CD4-positive, alpha-beta memory T cell (primary cell): ENCODE results near the gene DBR1. TPM values are rescaled to one million over a fixed set of nuclear protein-coding genes. Genes with fewer than 3 reads are reported as not detected.

Experiments used
- CTCF ChIA-PET: fragments of 350-600 bp; sonication (Branson Sonifier 250); formaldehyde crosslinking; loops from one replicate; lab custom pipeline; 2021; ENCODE audit warnings: inconsistent platforms; ENCODE audit not compliant: partially characterized antibody; lab: Charles Lee
- POLR2A ChIA-PET: fragments of 350-600 bp; sonication (Branson Sonifier 250); formaldehyde crosslinking; loops from one replicate; lab custom pipeline; 2021; ENCODE audit not compliant: partially characterized antibody; lab: Charles Lee
- DNase-seq, 5 donors: peaks; one replicate each; pipeline versions ENCODE4 v3.0.0 to v3.0.0-alpha.2; 2020 to 2022; ENCODE audit warnings: mixed read lengths in 1 of 5
- H3K27ac ChIP-seq: one replicate; pipeline ENCODE4 v1.7.0; 2013; ENCODE audit warnings: low read depth, low read length
- H3K27me3 ChIP-seq: 2 replicates; pipeline ENCODE4 v1.7.0; 2013; ENCODE audit warnings: mild to moderate bottlenecking, low read length, moderate library complexity; ENCODE audit not compliant: insufficient read depth
- H3K36me3 ChIP-seq: 2 replicates; pipeline ENCODE4 v1.7.0; 2013; ENCODE audit warnings: mild to moderate bottlenecking, low read length, moderate library complexity; ENCODE audit not compliant: insufficient read depth
- H3K4me1 ChIP-seq: 2 replicates; pipeline ENCODE4 v1.7.0; 2013; ENCODE audit warnings: mild to moderate bottlenecking, low read length, moderate library complexity; ENCODE audit not compliant: insufficient read depth
- H3K4me3 ChIP-seq, 2 donors: one replicate each; pipeline ENCODE4 v1.7.0; 2013; ENCODE audit warnings: low read length in 2 of 2, mild to moderate bottlenecking in 1 of 2
- H3K9me3 ChIP-seq, 2 donors: one replicate each; pipeline ENCODE4 v1.7.0; 2013; ENCODE audit warnings: low read length in 2 of 2, control low read depth in 1 of 2; ENCODE audit not compliant: control insufficient read depth in 1 of 2
- H3K27ac Mint-ChIP-seq, 7 donors: one replicate each; pipeline ENCODE4 v1.8.0; 2020 to 2021; ENCODE audit warnings: mixed read lengths in 7 of 7, mild to moderate bottlenecking in 6 of 7, inconsistent platforms in 3 of 7, moderate library complexity in 3 of 7
- H3K27me3 Mint-ChIP-seq, 2 donors: one replicate each; pipeline ENCODE4 v1.8.0; 2020 to 2021; ENCODE audit warnings: mixed read lengths in 2 of 2
- H3K36me3 Mint-ChIP-seq, 2 donors: one replicate each; pipeline ENCODE4 v1.8.0; 2020 to 2021; ENCODE audit warnings: mixed read lengths in 2 of 2, inconsistent platforms in 1 of 2, mild to moderate bottlenecking in 1 of 2
- H3K4me1 Mint-ChIP-seq, 4 donors: one replicate each; pipeline ENCODE4 v1.8.0; 2020 to 2021; ENCODE audit warnings: mixed read lengths in 4 of 4, mild to moderate bottlenecking in 1 of 4
- H3K4me3 Mint-ChIP-seq, 8 donors: one replicate each; pipeline ENCODE4 v1.8.0; 2020 to 2021; ENCODE audit warnings: mixed read lengths in 8 of 8, mild to moderate bottlenecking in 7 of 8, moderate library complexity in 6 of 8, inconsistent platforms in 3 of 8
- H3K9me3 Mint-ChIP-seq, 8 donors: one replicate each; pipeline ENCODE4 v1.8.0; 2020 to 2021; ENCODE audit warnings: mixed read lengths in 8 of 8, mild to moderate bottlenecking in 5 of 8, inconsistent platforms in 3 of 8, moderate library complexity in 1 of 8
- intact Hi-C: fragments of 100-400 bp; cut with micrococcal nuclease; formaldehyde crosslinking; loops from one replicate; pipeline ENCODE4 v1.15.1; 2023
- polyA plus RNA-seq, 2 donors: library from polyadenylated mRNA; unstranded; fragments of 300-500 nt; fragmentation: Illumina TruSeq; gene quantifications; one replicate each; pipeline ENCODE4 v1.2.3, GENCODE V29; 2021
- total RNA-seq, 2 experiments: library from RNA; stranded (reverse); gene quantifications; one replicate each; pipeline ENCODE4 v1.2.3, GENCODE V29; 2021

Gene DBR1
- total and polyA plus RNA-seq, 4 experiments from 2014 or later = 14.8 to 36.2 (median 25.3) TPM

DNA sequence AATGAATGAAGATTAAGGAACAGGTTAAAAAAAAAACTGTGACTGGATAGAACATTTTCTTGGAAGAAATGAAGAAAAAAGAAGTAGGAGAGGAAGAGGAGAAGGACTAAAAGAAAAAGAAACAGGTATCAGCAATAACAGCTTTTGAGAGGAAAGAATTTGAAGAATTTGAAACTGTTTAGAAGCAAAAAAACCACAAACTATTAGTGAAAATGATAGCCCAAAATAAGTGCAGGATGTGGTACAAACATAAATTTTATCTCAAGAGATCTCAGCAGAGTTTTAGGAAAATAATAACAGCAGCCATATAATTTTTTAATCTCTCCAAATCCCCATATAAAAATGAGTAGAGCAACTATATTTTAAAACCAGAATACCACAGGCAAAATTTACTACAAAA lies 33.8 kb downstream of the DBR1 start:
- Mint-ChIP-seq H3K4me1 (no peaks in the 10 kb centered on the region), H3K4me3 (no peak overlapping the region), H3K27ac (no peak overlapping the region), H3K9me3 (no peaks in the 10 kb centered on the region), H3K36me3 (peaks cover 0 to 3% of the 10 kb centered on the region in 2 donors), H3K27me3 (peaks cover 5 to 12% of the 10 kb centered on the region in 2 donors)
- Histone ChIP-seq H3K9me3 (no peaks in the 10 kb centered on the region), H3K27me3 (peaks cover 4% of the 10 kb centered on the region), H3K4me3 (no peak overlapping the region), H3K36me3 (no peaks in the 10 kb centered on the region), H3K4me1 (no peaks in the 10 kb centered on the region), H3K27ac (no peak overlapping the region)
- ChIA-PET POLR2A (interaction anchor here (0.6 kb wide), 1 partner anchor 64 kb away, joined by 3 read pairs; no protein-coding TSS in a partner anchor), CTCF (no interaction called here)
- intact Hi-C loops = no loop called here
- DNase-seq = no peak

GRCh38 chr3:138139691-138140090 lies 35.0 kb downstream of the DBR1 start:
- H3K27me3 Mint-ChIP-seq = peaks cover 5 to 14% of the 10 kb centered on the region in 2 donors
- no peaks in the 10 kb centered on the region for H3K4me1 Mint-ChIP-seq
- ChIA-PET CTCF (no interaction called here), POLR2A (no interaction called here)
- no peak overlapping the region for H3K4me3 Mint-ChIP-seq
- DNase-seq = no peak
- no peak overlapping the region for H3K4me3 ChIP-seq
- H3K9me3 Mint-ChIP-seq = no peaks in the 10 kb centered on the region
- H3K4me1 ChIP-seq = no peaks in the 10 kb centered on the region
- no peaks in the 10 kb centered on the region for H3K27me3 ChIP-seq
- intact Hi-C loops = no loop called here
- no peak overlapping the region for H3K27ac Mint-ChIP-seq
- H3K36me3 Mint-ChIP-seq = peaks cover 0 to 3% of the 10 kb centered on the region in 2 donors
- no peaks in the 10 kb centered on the region for H3K9me3 ChIP-seq
- H3K27ac ChIP-seq = no peak overlapping the region
- no peaks in the 10 kb centered on the region for H3K36me3 ChIP-seq

- Histone ChIP-seq H3K4me3 (no peak overlapping the region), H3K36me3 (no peaks in the 10 kb centered on the region), H3K27ac (no peak overlapping the region), H3K4me1 (no peaks in the 10 kb centered on the region), H3K27me3 (no peaks in the 10 kb centered on the region), H3K9me3 (no peaks in the 10 kb centered on the region)
- ChIA-PET POLR2A (no interaction called here), CTCF (no interaction called here)
- Mint-ChIP-seq H3K27me3 (peaks cover 3 to 14% of the 10 kb centered on the region in 2 donors), H3K27ac (no peak overlapping the region), H3K4me1 (no peaks in the 10 kb centered on the region), H3K9me3 (no peaks in the 10 kb centered on the region), H3K4me3 (no peak overlapping the region), H3K36me3 (peaks cover 0 to 3% of the 10 kb centered on the region in 2 donors)
- intact Hi-C loops = no loop called here
- DNase-seq = no peak
These were observed 36.9 kb downstream of the DBR1 start for GRCh38 chr3:138137861-138138260.

DNA sequence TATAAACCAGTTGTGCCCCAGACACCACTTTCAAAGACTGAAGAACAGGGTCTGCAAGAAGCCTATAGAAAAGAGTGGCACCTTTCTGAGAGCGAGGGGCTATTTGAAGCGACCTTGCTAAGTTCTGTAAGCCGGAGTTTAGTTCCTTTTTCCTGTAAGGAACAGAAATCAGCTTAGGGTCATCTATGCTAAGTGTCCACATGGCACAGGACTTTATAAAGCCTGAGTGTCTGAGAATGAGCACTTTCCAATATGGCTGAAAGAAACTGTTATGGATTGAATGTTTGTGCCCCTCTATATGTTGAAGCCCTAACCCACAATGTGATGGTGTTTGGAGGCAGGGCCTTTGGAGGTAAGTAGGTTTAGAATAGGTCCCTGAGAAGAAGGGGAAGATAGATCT lies 38.5 kb downstream of the DBR1 start:
- H3K27me3 ChIP-seq = no peaks in the 10 kb centered on the region
- H3K36me3 ChIP-seq = no peaks in the 10 kb centered on the region
- no peaks in the 10 kb centered on the region for H3K9me3 ChIP-seq
- Mint-ChIP-seq H3K27me3 (peaks cover 3 to 11% of the 10 kb centered on the region in 2 donors), H3K36me3 (peaks cover 0 to 3% of the 10 kb centered on the region in 2 donors), H3K27ac (no peak overlapping the region), H3K4me1 (no peaks in the 10 kb centered on the region), H3K9me3 (no peaks in the 10 kb centered on the region), H3K4me3 (no peak overlapping the region)
- H3K4me1 ChIP-seq = no peaks in the 10 kb centered on the region
- ChIA-PET CTCF (no interaction called here), POLR2A (no interaction called here)
- no peak for DNase-seq
- no peak overlapping the region for H3K4me3 ChIP-seq
- no peak overlapping the region for H3K27ac ChIP-seq
- intact Hi-C loops = no loop called here

GRCh38 chr3:138135833-138136194 lies 38.9 kb downstream of the DBR1 start:
- no peak overlapping the region for H3K4me3 Mint-ChIP-seq
- DNase-seq = no peak
- no peak overlapping the region for H3K27ac Mint-ChIP-seq
- peaks cover 3 to 10% of the 10 kb centered on the region in 2 donors for H3K27me3 Mint-ChIP-seq
- no peaks in the 10 kb centered on the region for H3K36me3 ChIP-seq
- H3K4me3 ChIP-seq = no peak overlapping the region
- ChIA-PET POLR2A (no interaction called here), CTCF (no interaction called here)
- no peaks in the 10 kb centered on the region for H3K27me3 ChIP-seq
- intact Hi-C loops = no loop called here
- no peaks in the 10 kb centered on the region for H3K9me3 Mint-ChIP-seq
- H3K9me3 ChIP-seq = no peaks in the 10 kb centered on the region
- H3K4me1 Mint-ChIP-seq = no peaks in the 10 kb centered on the region
- peaks cover 0 to 2% of the 10 kb centered on the region in 2 donors for H3K36me3 Mint-ChIP-seq
- H3K4me1 ChIP-seq = no peaks in the 10 kb centered on the region
- H3K27ac ChIP-seq = no peak overlapping the region

- Histone ChIP-seq H3K4me1 (no peaks in the 10 kb centered on the region), H3K4me3 (no peak overlapping the region), H3K27me3 (no peaks in the 10 kb centered on the region), H3K36me3 (no peaks in the 10 kb centered on the region), H3K9me3 (no peaks in the 10 kb centered on the region), H3K27ac (no peak overlapping the region)
- ChIA-PET POLR2A (no interaction called here), CTCF (interaction anchor here (0.7 kb wide), 1 partner anchor 17 kb away, joined by 3 read pairs; no protein-coding TSS in a partner anchor)
- H3K4me3 Mint-ChIP-seq = no peak overlapping the region
- no peaks in the 10 kb centered on the region for H3K4me1 Mint-ChIP-seq
- peaks cover 3 to 12% of the 10 kb centered on the region in 2 donors for H3K27me3 Mint-ChIP-seq
- intact Hi-C loops = no loop called here
- no peak for DNase-seq
- no peaks in the 10 kb centered on the region for H3K36me3 Mint-ChIP-seq
- no peak overlapping the region for H3K27ac Mint-ChIP-seq
- no peaks in the 10 kb centered on the region for H3K9me3 Mint-ChIP-seq
These were observed 39.4 kb downstream of the DBR1 start for GRCh38 chr3:138135146-138135832.

DNA sequence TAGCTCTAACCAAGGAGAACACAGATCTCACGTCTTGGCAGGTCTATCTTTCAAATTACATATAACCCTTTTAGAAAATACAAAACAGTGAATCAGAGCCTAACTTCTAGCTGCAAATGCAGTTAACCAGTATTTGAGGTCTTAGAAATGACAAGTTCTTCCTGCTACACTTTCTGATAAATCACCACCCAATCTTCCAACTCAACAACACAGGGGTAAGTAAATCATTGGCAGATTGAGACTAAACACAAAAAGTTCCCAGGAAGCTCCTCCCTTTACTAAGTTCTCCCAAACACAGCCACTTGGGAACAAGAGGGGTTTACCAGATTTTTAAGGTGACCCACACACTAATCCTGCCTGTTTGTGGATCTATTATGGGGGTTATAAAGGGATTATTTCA lies 42.5 kb downstream of the DBR1 start, which contains the start of gene A4GNT:
A4GNT (minus strand) TSS at position 152 of the 400 bp plus-strand sequence. CDS start 1,134 bp downstream, outside the sequence.
- CTCF ChIA-PET = no interaction called here
- no peaks in the 10 kb centered on the region for H3K36me3 Mint-ChIP-seq
- intact Hi-C loops = no loop called here

More for the DNA sequence above, 42.5 kb downstream of the DBR1 start, which contains the start of gene A4GNT:
- POLR2A ChIA-PET = no interaction called here
- H3K27me3 ChIP-seq = no peaks in the 10 kb centered on the region
- no peak within 1 kb of the TSS for H3K4me3 ChIP-seq
- Mint-ChIP-seq H3K4me1 (no peaks in the 10 kb centered on the region), H3K4me3 (no peak within 1 kb of the TSS), H3K27me3 (peaks cover 4 to 10% of the 10 kb centered on the region in 2 donors), H3K27ac (no peak within 1 kb of the TSS), H3K9me3 (no peaks in the 10 kb centered on the region)
- H3K9me3 ChIP-seq = no peaks in the 10 kb centered on the region
- DNase-seq = no peak
- H3K36me3 ChIP-seq = no peaks in the 10 kb centered on the region
- H3K27ac ChIP-seq = no peak within 1 kb of the TSS
- H3K4me1 ChIP-seq = no peaks in the 10 kb centered on the region
